ENCODE results near the gene SYT7.

GRCh38 chr11:61585115-61585514, 4.2 kb upstream of the SYT7 start:
- TF ChIP-seq NFE2L2 (IDR thresholded peaks at IDR 0.05; ENCODE audit: low read depth, low read length), result no peak
- no peak for TF ChIP-seq RFX5 (IDR thresholded peaks at IDR 0.05; ENCODE audit: low read depth, low read length)
- TF ChIP-seq CTCF (conservative IDR thresholded peaks at IDR 0.05; ENCODE audit: low read depth, low read length), result no peak
- no peak for TF ChIP-seq MAZ (IDR thresholded peaks at IDR 0.05; ENCODE audit: borderline replicate concordance, low read depth, low read length)
- no peak for TF ChIP-seq SMC3 (IDR thresholded peaks at IDR 0.05; ENCODE audit: low read depth, low read length)
- no peak for TF ChIP-seq RAD21 (IDR thresholded peaks at IDR 0.05; ENCODE audit: low read length)
- no peak for TF ChIP-seq POLR2A (IDR thresholded peaks at IDR 0.05; ENCODE audit: low read depth, low read length)
- no peak for TF ChIP-seq RCOR1 (IDR thresholded peaks at IDR 0.05; ENCODE audit: insufficient replicate concordance, low read length)
- TF ChIP-seq CHD1 (IDR thresholded peaks at IDR 0.05; ENCODE audit: low read depth, low read length), result no peak
- TF ChIP-seq BHLHE40 (IDR thresholded peaks at IDR 0.05; ENCODE audit: low read depth, low read length), result no peak
- no peak for TF ChIP-seq USF2 (IDR thresholded peaks at IDR 0.05; ENCODE audit: low read depth, low read length)
- peak; percentile 62 for TF ChIP-seq MAFK (IDR thresholded peaks at IDR 0.05; ENCODE audit: low read depth, low read length)
- no peak for TF ChIP-seq ELK1 (IDR thresholded peaks at IDR 0.05; ENCODE audit: borderline replicate concordance, low read depth, low read length)

Data from IMR-90 (cell line).